HEK293 (cell line): ENCODE measurements around the gene MAP3K6.

Experiments
- CTCF ChIA-PET: fragments of 350-600 bp; formaldehyde crosslinking; extraction: SDS; loops from one replicate; lab custom pipeline; 2021; ENCODE audit warnings: antibody characterized with exemption; lab: Yijun Ruan, JAX
- POLR2A ChIA-PET: fragments of 300-600 bp; formaldehyde crosslinking; extraction: SDS; loops from one replicate; lab custom pipeline; 2020; ENCODE audit warnings: antibody characterized with exemption, inconsistent platforms; lab: Yijun Ruan, JAX
- H3K27ac ChIP-seq: fragments of 200-500 bp; sonication (Bioruptor generic); 2 replicates; pipeline ENCODE4 v1.5.1; 2014; ENCODE audit warnings: low read depth, low read length, control low read depth, inconsistent platforms; ENCODE audit errors: extremely low read depth
- H3K36me3 ChIP-seq, 2 experiments: fragments of 200-500 bp in 1 of 2; sonication (Bioruptor generic) in 1 of 2; 1 replicate in 1 of 2; 2 replicates in 1 of 2; pipeline ENCODE4 v1.5.1; 2014 to 2017; ENCODE audit warnings: inconsistent platforms in 2 of 2, low read length in 2 of 2; ENCODE audit not compliant: control insufficient read depth in 2 of 2, insufficient read depth in 1 of 2
- H3K4me1 ChIP-seq: fragments of 200-500 bp; sonication (Bioruptor generic); 2 replicates; pipeline ENCODE4 v1.5.1; 2014; ENCODE audit warnings: mild to moderate bottlenecking, low read length, inconsistent platforms; ENCODE audit not compliant: control insufficient read depth, insufficient read depth
- H3K4me3 ChIP-seq: 2 replicates; pipeline ENCODE4 v1.5.1; 2011; ENCODE audit warnings: low read depth, mild to moderate bottlenecking, control low read depth, low read length, moderate library complexity
- H3K9me3 ChIP-seq: fragments of 200-500 bp; sonication (Bioruptor generic); 2 replicates; pipeline ENCODE4 v1.5.1; 2014; ENCODE audit warnings: low read depth, low read length, inconsistent platforms; ENCODE audit not compliant: control insufficient read depth, insufficient read depth
- BCL11A ChIP-seq: fragments of 450-650 bp; formaldehyde crosslinking; IDR thresholded peaks from 2 replicates; pipeline ENCODE4 v1.5.1; 2016; ENCODE audit warnings: low read depth, missing biosample characterization, missing genetic modification characterization
- EGR2 ChIP-seq: fragments of 450-650 bp; formaldehyde crosslinking; IDR thresholded peaks from 2 replicates; pipeline ENCODE4 v1.5.1; 2016; ENCODE audit warnings: low read depth, missing biosample characterization, missing genetic modification characterization
- KLF7 ChIP-seq: fragments of 450-650 bp; formaldehyde crosslinking; IDR thresholded peaks from 2 replicates; pipeline ENCODE4 v1.5.1; 2016; ENCODE audit warnings: missing biosample characterization, missing genetic modification characterization, borderline replicate concordance
- PBX3 ChIP-seq: sonication (generic); formaldehyde crosslinking; IDR thresholded peaks from 2 replicates; pipeline ENCODE4 v1.8.1; 2022; ENCODE audit warnings: mild to moderate bottlenecking, moderate library complexity, missing genetic modification reagents
- ZBTB1 ChIP-seq: fragments of 450-650 bp; formaldehyde crosslinking; IDR thresholded peaks from 2 replicates; pipeline ENCODE4 v1.5.1; 2016; ENCODE audit warnings: missing biosample characterization, missing genetic modification characterization
- ZBTB20 ChIP-seq: fragments of 450-650 bp; formaldehyde crosslinking; IDR thresholded peaks from 2 replicates; pipeline ENCODE4 v1.5.1; 2016; ENCODE audit warnings: missing biosample characterization, missing genetic modification characterization
- ZBTB7A ChIP-seq: fragments of 450-650 bp; formaldehyde crosslinking; IDR thresholded peaks from 2 replicates; pipeline ENCODE4 v1.5.1; 2016; ENCODE audit warnings: low read depth, missing biosample characterization, missing genetic modification characterization
- ZNF214 ChIP-seq: fragments of 450-650 bp; formaldehyde crosslinking; IDR thresholded peaks from 2 replicates; pipeline ENCODE4 v1.5.1; 2017; ENCODE audit warnings: missing biosample characterization, mild to moderate bottlenecking, missing genetic modification characterization, borderline replicate concordance
- ZNF394 ChIP-seq: fragments of 450-650 bp; formaldehyde crosslinking; IDR thresholded peaks from 2 replicates; pipeline ENCODE4 v1.5.1; 2016; ENCODE audit warnings: missing biosample characterization, missing genetic modification characterization, mild to moderate bottlenecking, moderate library complexity, borderline replicate concordance
- ZNF501 ChIP-seq: fragments of 450-650 bp; formaldehyde crosslinking; IDR thresholded peaks from 2 replicates; pipeline ENCODE4 v1.5.1; 2016; ENCODE audit warnings: missing biosample characterization, missing genetic modification characterization
- ZNF544 ChIP-seq: fragments of 450-650 bp; formaldehyde crosslinking; IDR thresholded peaks from 2 replicates; pipeline ENCODE4 v1.5.0; 2017; ENCODE audit warnings: missing biosample characterization, missing genetic modification characterization
- ZNF549 ChIP-seq: fragments of 450-650 bp; IDR thresholded peaks from 2 replicates; pipeline ENCODE4 v1.5.1; 2018; ENCODE audit warnings: missing biosample characterization, missing genetic modification characterization, mild to moderate bottlenecking, inconsistent platforms, moderate library complexity
- ZNF561 ChIP-seq: fragments of 450-650 bp; IDR thresholded peaks from 2 replicates; pipeline ENCODE4 v1.5.1; 2018; ENCODE audit warnings: missing biosample characterization, missing genetic modification characterization, borderline replicate concordance
- ZNF571 ChIP-seq: fragments of 450-650 bp; formaldehyde crosslinking; IDR thresholded peaks from 2 replicates; pipeline ENCODE4 v1.5.0; 2017; ENCODE audit warnings: missing biosample characterization, missing genetic modification characterization
- ZNF626 ChIP-seq: fragments of 450-650 bp; sonication (Bioruptor Pico); formaldehyde crosslinking; IDR thresholded peaks from 2 replicates; pipeline ENCODE4 v1.5.1; 2018; ENCODE audit warnings: missing biosample characterization, missing genetic modification characterization, inconsistent platforms
- ZNF658 ChIP-seq: fragments of 450-650 bp; formaldehyde crosslinking; IDR thresholded peaks from 2 replicates; pipeline ENCODE4; 2016; ENCODE audit warnings: missing biosample characterization, missing genetic modification characterization
- ZNF76 ChIP-seq: fragments of 450-650 bp; formaldehyde crosslinking; IDR thresholded peaks from 2 replicates; pipeline ENCODE4; 2016; ENCODE audit warnings: low read depth, missing biosample characterization, missing genetic modification characterization, borderline replicate concordance
- ZNF785 ChIP-seq: fragments of 450-650 bp; formaldehyde crosslinking; IDR thresholded peaks from 2 replicates; pipeline ENCODE4 v1.5.1; 2016; ENCODE audit warnings: missing biosample characterization, missing genetic modification characterization
- ZNF791 ChIP-seq: fragments of 450-650 bp; formaldehyde crosslinking; IDR thresholded peaks from 2 replicates; pipeline ENCODE4 v1.5.1; 2016; ENCODE audit warnings: missing biosample characterization, missing genetic modification characterization
- ZNF837 ChIP-seq: fragments of 450-650 bp; formaldehyde crosslinking; IDR thresholded peaks from 2 replicates; pipeline ENCODE4 v1.5.1; 2016; ENCODE audit warnings: missing biosample characterization, missing genetic modification characterization
- TF ChIP-seq, protein P1 (sequence below): fragments of 450-650 bp; IDR thresholded peaks from 2 replicates; pipeline ENCODE4 v1.5.1; 2018; ENCODE audit warnings: missing biosample characterization, missing genetic modification characterization
- TF ChIP-seq, protein P2 (sequence below): fragments of 450-650 bp; formaldehyde crosslinking; optimal IDR thresholded peaks from 2 replicates; pipeline ENCODE3; 2016; ENCODE audit warnings: missing biosample characterization, mild to moderate bottlenecking, missing genetic modification characterization
- TF ChIP-seq, protein P3 (sequence below): fragments of 450-650 bp; IDR thresholded peaks from 2 replicates; pipeline ENCODE4 v1.5.1; 2018; ENCODE audit warnings: missing biosample characterization, mild to moderate bottlenecking, missing genetic modification characterization
- TF ChIP-seq, protein P4 (sequence below): fragments of 450-650 bp; formaldehyde crosslinking; conservative IDR thresholded peaks from 2 replicates; pipeline ENCODE4 v1.5.1; 2016; ENCODE audit warnings: low read depth, missing biosample characterization, missing genetic modification characterization

MAP3K6 gene

DNA sequence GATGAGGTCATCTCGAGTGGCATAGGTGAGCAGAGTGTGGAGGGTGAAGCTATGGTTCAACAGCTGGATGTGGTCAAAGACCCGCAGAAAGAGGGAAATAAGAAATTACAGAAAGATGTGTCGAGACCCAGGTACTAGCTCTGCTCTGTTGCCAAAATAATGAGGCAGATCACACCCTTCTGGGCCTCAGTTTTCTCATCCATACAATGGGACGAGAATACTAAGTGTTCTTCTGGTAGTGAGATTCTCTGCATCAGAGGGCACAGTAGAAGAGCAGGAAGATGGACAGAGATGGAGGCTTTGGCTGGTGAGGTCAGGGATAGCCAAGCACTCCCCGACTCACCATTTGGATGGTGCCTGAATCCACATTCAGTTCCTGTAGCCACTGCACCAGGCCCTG is 11.1 kb downstream of the MAP3K6 start:
- Histone ChIP-seq H3K36me3 (peaks cover 0 to 38% of the 10 kb centered on the region in 2 experiments; a peak in 1 of 3 replicates), H3K4me3 (no peak overlapping the region), H3K4me1 (no peaks in the 10 kb centered on the region), H3K9me3 (no peaks in the 10 kb centered on the region), H3K27ac (no peak overlapping the region)
- ChIA-PET POLR2A (interaction anchor here (4.4 kb wide), 1 partner anchor 11 kb away, joined by 23 read pairs; the partner anchor contains the start of gene MAP3K6), CTCF (interaction anchor here (0.6 to 7.8 kb wide), 12 partner anchors 10 to 741 kb away, joined by 3 to 84 read pairs (median 5); partner anchors contain the start of gene MAP3K6)
- TF ChIP-seq ZNF626 (tag by site-specific recombination) (no peak), ZNF501 (tag by site-specific recombination) (no peak), ZBTB7A (tag by site-specific recombination) (no peak), ZNF785 (tag by site-specific recombination) (no peak), ZNF837 (tag by site-specific recombination) (no peak), ZNF549 (tag by site-specific recombination) (no peak), ZBTB20 (tag by site-specific recombination) (no peak)

GRCh38 chr1:27353629-27354028 is 13.1 kb downstream of the MAP3K6 start:
- TF ChIP-seq, protein P1, sequence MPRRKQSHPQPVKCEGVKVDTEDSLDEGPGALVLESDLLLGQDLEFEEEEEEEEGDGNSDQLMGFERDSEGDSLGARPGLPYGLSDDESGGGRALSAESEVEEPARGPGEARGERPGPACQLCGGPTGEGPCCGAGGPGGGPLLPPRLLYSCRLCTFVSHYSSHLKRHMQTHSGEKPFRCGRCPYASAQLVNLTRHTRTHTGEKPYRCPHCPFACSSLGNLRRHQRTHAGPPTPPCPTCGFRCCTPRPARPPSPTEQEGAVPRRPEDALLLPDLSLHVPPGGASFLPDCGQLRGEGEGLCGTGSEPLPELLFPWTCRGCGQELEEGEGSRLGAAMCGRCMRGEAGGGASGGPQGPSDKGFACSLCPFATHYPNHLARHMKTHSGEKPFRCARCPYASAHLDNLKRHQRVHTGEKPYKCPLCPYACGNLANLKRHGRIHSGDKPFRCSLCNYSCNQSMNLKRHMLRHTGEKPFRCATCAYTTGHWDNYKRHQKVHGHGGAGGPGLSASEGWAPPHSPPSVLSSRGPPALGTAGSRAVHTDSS = no peak
- TF ChIP-seq BCL11A (tag by site-specific recombination) = no peak
- TF ChIP-seq, protein P2, sequence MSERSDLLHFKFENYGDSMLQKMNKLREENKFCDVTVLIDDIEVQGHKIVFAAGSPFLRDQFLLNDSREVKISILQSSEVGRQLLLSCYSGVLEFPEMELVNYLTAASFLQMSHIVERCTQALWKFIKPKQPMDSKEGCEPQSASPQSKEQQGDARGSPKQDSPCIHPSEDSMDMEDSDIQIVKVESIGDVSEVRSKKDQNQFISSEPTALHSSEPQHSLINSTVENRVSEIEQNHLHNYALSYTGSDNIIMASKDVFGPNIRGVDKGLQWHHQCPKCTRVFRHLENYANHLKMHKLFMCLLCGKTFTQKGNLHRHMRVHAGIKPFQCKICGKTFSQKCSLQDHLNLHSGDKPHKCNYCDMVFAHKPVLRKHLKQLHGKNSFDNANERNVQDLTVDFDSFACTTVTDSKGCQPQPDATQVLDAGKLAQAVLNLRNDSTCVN (tag by site-specific recombination) = no peak
- TF ChIP-seq PBX3 (CRISPR knock-in tag) = no peak
- TF ChIP-seq ZNF791 (tag by site-specific recombination) = no peak
- no peak for TF ChIP-seq ZNF76 (tag by site-specific recombination)
- TF ChIP-seq EGR2 = no peak
- no peak for TF ChIP-seq ZNF658
- TF ChIP-seq ZNF561 (tag by site-specific recombination) = no peak
- TF ChIP-seq ZBTB1 (tag by site-specific recombination) = no peak
- TF ChIP-seq ZNF571 (tag by site-specific recombination) = no peak
- no peak for TF ChIP-seq ZNF544 (tag by site-specific recombination)
- no peak for TF ChIP-seq KLF7 (tag by site-specific recombination)
- TF ChIP-seq, protein P3, sequence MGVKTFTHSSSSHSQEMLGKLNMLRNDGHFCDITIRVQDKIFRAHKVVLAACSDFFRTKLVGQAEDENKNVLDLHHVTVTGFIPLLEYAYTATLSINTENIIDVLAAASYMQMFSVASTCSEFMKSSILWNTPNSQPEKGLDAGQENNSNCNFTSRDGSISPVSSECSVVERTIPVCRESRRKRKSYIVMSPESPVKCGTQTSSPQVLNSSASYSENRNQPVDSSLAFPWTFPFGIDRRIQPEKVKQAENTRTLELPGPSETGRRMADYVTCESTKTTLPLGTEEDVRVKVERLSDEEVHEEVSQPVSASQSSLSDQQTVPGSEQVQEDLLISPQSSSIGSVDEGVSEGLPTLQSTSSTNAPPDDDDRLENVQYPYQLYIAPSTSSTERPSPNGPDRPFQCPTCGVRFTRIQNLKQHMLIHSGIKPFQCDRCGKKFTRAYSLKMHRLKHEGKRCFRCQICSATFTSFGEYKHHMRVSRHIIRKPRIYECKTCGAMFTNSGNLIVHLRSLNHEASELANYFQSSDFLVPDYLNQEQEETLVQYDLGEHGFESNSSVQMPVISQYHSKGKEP (tag by site-specific recombination) = no peak
- no peak for TF ChIP-seq ZNF214 (tag by site-specific recombination)
- no peak for TF ChIP-seq ZNF394 (tag by site-specific recombination)
- TF ChIP-seq, protein P4, sequence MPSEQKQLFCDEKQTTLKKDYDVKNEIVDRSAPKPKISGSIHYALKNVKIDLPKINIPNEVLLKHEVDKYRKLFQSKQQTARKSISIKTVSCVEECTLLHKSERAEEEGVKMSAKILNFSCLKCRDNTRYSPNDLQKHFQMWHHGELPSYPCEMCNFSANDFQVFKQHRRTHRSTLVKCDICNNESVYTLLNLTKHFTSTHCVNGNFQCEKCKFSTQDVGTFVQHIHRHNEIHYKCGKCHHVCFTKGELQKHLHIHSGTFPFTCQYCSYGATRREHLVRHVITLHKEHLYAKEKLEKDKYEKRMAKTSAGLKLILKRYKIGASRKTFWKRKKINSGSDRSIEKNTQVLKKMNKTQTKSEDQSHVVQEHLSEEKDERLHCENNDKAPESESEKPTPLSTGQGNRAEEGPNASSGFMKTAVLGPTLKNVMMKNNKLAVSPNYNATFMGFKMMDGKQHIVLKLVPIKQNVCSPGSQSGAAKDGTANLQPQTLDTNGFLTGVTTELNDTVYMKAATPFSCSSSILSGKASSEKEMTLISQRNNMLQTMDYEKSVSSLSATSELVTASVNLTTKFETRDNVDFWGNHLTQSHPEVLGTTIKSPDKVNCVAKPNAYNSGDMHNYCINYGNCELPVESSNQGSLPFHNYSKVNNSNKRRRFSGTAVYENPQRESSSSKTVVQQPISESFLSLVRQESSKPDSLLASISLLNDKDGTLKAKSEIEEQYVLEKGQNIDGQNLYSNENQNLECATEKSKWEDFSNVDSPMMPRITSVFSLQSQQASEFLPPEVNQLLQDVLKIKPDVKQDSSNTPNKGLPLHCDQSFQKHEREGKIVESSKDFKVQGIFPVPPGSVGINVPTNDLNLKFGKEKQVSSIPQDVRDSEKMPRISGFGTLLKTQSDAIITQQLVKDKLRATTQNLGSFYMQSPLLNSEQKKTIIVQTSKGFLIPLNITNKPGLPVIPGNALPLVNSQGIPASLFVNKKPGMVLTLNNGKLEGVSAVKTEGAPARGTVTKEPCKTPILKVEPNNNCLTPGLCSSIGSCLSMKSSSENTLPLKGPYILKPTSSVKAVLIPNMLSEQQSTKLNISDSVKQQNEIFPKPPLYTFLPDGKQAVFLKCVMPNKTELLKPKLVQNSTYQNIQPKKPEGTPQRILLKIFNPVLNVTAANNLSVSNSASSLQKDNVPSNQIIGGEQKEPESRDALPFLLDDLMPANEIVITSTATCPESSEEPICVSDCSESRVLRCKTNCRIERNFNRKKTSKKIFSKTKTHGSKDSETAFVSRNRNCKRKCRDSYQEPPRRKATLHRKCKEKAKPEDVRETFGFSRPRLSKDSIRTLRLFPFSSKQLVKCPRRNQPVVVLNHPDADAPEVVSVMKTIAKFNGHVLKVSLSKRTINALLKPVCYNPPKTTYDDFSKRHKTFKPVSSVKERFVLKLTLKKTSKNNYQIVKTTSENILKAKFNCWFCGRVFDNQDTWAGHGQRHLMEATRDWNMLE (tag by site-specific recombination) = no peak
- H3K4me1 ChIP-seq = peaks cover 4% of the 10 kb centered on the region
- no peak overlapping the region for H3K4me3 ChIP-seq
- H3K36me3 ChIP-seq = peaks cover 0 to 37% of the 10 kb centered on the region in 2 experiments; a peak in 1 of 3 replicates
- CTCF ChIA-PET = interaction anchor here (0.6 to 7.8 kb wide), 7 partner anchors 9 to 219 kb away, joined by 3 to 84 read pairs (median 4); partner anchors contain the start of gene MAP3K6
- no peak overlapping the region for H3K27ac ChIP-seq
- no peaks in the 10 kb centered on the region for H3K9me3 ChIP-seq
- POLR2A ChIA-PET = interaction anchor here (0.6 to 1.7 kb wide), 2 partner anchors 12 to 279 kb away, joined by 3 to 8 read pairs; no protein-coding TSS in a partner anchor
